HUES6 (cell line): ENCODE results near the gene CCNA2.

Experiments
- H3K27ac ChIP-seq: 2 replicates; pipeline ENCODE4 v1.7.0; 2013; ENCODE audit warnings: low read depth, mild to moderate bottlenecking, low read length, inconsistent platforms
- H3K27me3 ChIP-seq: 2 replicates; pipeline ENCODE4 v1.6.1; 2013; ENCODE audit warnings: low read length; ENCODE audit not compliant: control insufficient read depth, insufficient read depth
- H3K36me3 ChIP-seq: 2 replicates; pipeline ENCODE4 v1.6.1; 2013; ENCODE audit warnings: low read length; ENCODE audit not compliant: control insufficient read depth, insufficient read depth
- H3K4me1 ChIP-seq: 2 replicates; pipeline ENCODE4 v1.6.1; 2013; ENCODE audit warnings: low read length; ENCODE audit not compliant: control insufficient read depth, insufficient read depth
- H3K4me3 ChIP-seq: 2 replicates; pipeline ENCODE4 v1.5.1; 2013; ENCODE audit warnings: low read depth, low read length
- H3K9ac ChIP-seq: one replicate; pipeline ENCODE4 v1.6.1; 2013; ENCODE audit warnings: mild to moderate bottlenecking, low read length
- H3K9me3 ChIP-seq: 2 replicates; pipeline ENCODE4 v1.6.1; 2013; ENCODE audit warnings: low read depth, low read length; ENCODE audit not compliant: control insufficient read depth, insufficient read depth

Gene CCNA2

GRCh38 chr4:121776610-121777401 is 46.9 kb downstream of the CCNA2 start:
- H3K9ac ChIP-seq: no peak overlapping the region
- H3K4me1 ChIP-seq: peaks cover 4% of the 10 kb centered on the region; the same call in 1 of the 2 replicates
- no peak overlapping the region for H3K4me3 ChIP-seq
- H3K27ac ChIP-seq: no peak overlapping the region
- H3K9me3 ChIP-seq: no peaks in the 10 kb centered on the region
- no peaks in the 10 kb centered on the region for H3K27me3 ChIP-seq
- no peaks in the 10 kb centered on the region for H3K36me3 ChIP-seq

- Histone ChIP-seq H3K4me1 (peaks cover 4% of the 10 kb centered on the region; the same call in 1 of the 2 replicates), H3K9me3 (no peaks in the 10 kb centered on the region), H3K36me3 (no peaks in the 10 kb centered on the region), H3K27ac (no peak overlapping the region), H3K9ac (no peak overlapping the region), H3K4me3 (no peak overlapping the region), H3K27me3 (peaks cover 1% of the 10 kb centered on the region; the same call in 1 of the 2 replicates)
Measured at GRCh38 chr4:121773883-121774282, 49.8 kb downstream of the CCNA2 start.

- peaks cover 17% of the 10 kb centered on the region for H3K27me3 ChIP-seq
- H3K27ac ChIP-seq: no peak overlapping the region
- H3K9ac ChIP-seq: no peak overlapping the region
- H3K36me3 ChIP-seq: no peaks in the 10 kb centered on the region
- peaks cover 4% of the 10 kb centered on the region; the same call in 1 of the 2 replicates for H3K4me1 ChIP-seq
- no peak overlapping the region for H3K4me3 ChIP-seq
- no peaks in the 10 kb centered on the region for H3K9me3 ChIP-seq
Measured at GRCh38 chr4:121771869-121772268, 51.8 kb downstream of the CCNA2 start.

GRCh38 chr4:121769341-121769740 is 54.3 kb downstream of the CCNA2 start:
- Histone ChIP-seq H3K36me3 (no peaks in the 10 kb centered on the region), H3K27ac (no peak overlapping the region), H3K9me3 (no peaks in the 10 kb centered on the region), H3K9ac (no peak overlapping the region), H3K4me1 (peaks cover 13% of the 10 kb centered on the region), H3K27me3 (peaks cover 41% of the 10 kb centered on the region), H3K4me3 (no peak overlapping the region)

GRCh38 chr4:121767166-121767565 is 56.5 kb downstream of the CCNA2 start:
- H3K4me3 ChIP-seq: no peak overlapping the region
- H3K9ac ChIP-seq: no peak overlapping the region

More at GRCh38 chr4:121767166-121767565, 56.5 kb downstream of the CCNA2 start:
- H3K27me3 ChIP-seq: peaks cover 63% of the 10 kb centered on the region
- H3K4me1 ChIP-seq: peaks cover 17% of the 10 kb centered on the region
- H3K9me3 ChIP-seq: no peaks in the 10 kb centered on the region
- no peak overlapping the region for H3K27ac ChIP-seq
- no peaks in the 10 kb centered on the region for H3K36me3 ChIP-seq
